ENCODE results near the gene CD300LF.
A peak's percentile ranks its signal among the peaks of the same experiment; 100 is the strongest.

CD300LF gene

GRCh38 chr17:74712756-74713155 is at the start of gene CD300LF:
CD300LF (minus strand) TSS chr17:74712923; CDS start chr17:74712866, 57 bp downstream.
- peak; percentile 88 for DNase-seq

- no peak for DNase-seq
Measured at GRCh38 chr17:74761931-74762330, 49.2 kb upstream of the CD300LF start.

GRCh38 chr17:74761419-74761818 is 48.7 kb upstream of the CD300LF start:
- DNase-seq = no peak

- DNase-seq = no peak
Measured at GRCh38 chr17:74760404-74761105, 47.8 kb upstream of the CD300LF start.

GRCh38 chr17:74759941-74760340 is 47.2 kb upstream of the CD300LF start:
- DNase-seq = no peak

- peak; percentile 85 for DNase-seq
Measured at GRCh38 chr17:74759243-74759801, 46.6 kb upstream of the CD300LF start.

- DNase-seq = peak; percentile 52
Measured at GRCh38 chr17:74758848-74759168, 46.1 kb upstream of the CD300LF start.

GRCh38 chr17:74757931-74758847 is 45.5 kb upstream of the CD300LF start:
- no peak for DNase-seq

- no peak for DNase-seq
Measured at GRCh38 chr17:74757502-74757901, 44.8 kb upstream of the CD300LF start.

- DNase-seq = no peak
Measured at GRCh38 chr17:74756891-74757290, 44.2 kb upstream of the CD300LF start.

GRCh38 chr17:74755533-74755932 is 42.8 kb upstream of the CD300LF start:
- no peak for DNase-seq

GRCh38 chr17:74754832-74755231 is 42.1 kb upstream of the CD300LF start:
- DNase-seq = no peak

- no peak for DNase-seq
Measured at GRCh38 chr17:74752822-74753401, 40.2 kb upstream of the CD300LF start.

- DNase-seq = no peak
Measured at GRCh38 chr17:74752415-74752814, 39.7 kb upstream of the CD300LF start.

- DNase-seq = no peak
Measured at GRCh38 chr17:74750327-74751069, 37.8 kb upstream of the CD300LF start.

- no peak for DNase-seq
Measured at GRCh38 chr17:74750039-74750326, 37.3 kb upstream of the CD300LF start.

- no peak for DNase-seq
Measured at GRCh38 chr17:74749279-74750038, 36.7 kb upstream of the CD300LF start.

GRCh38 chr17:74748529-74749278 is 36.0 kb upstream of the CD300LF start, which contains the start of gene NHERF1:
NHERF1 (plus strand) TSS chr17:74748628; CDS start chr17:74748847, 219 bp downstream.
- peak; percentile 72 for DNase-seq

- DNase-seq = no peak
Measured at GRCh38 chr17:74748279-74748528, 35.5 kb upstream of the CD300LF start.

GRCh38 chr17:74746922-74747321 is 34.2 kb upstream of the CD300LF start:
- peak; percentile 39 for DNase-seq

- no peak for DNase-seq
Measured at GRCh38 chr17:74746376-74746775, 33.7 kb upstream of the CD300LF start.

Measured in GF-D8 (cell line).